Keratinocyte (primary cell): ENCODE data around the gene SOX2. TPM values are rescaled to one million over a fixed set of nuclear protein-coding genes. Genes with fewer than 3 reads are reported as not detected.

Experiments
- DNase-seq: peaks from one replicate; pipeline ENCODE4 v3.0.0-alpha.2; 2011; ENCODE audit warnings: low read depth, missing footprints, low spot score
- FAIRE-seq: peaks from 2 replicates; lab custom pipeline; 2011; peaks lifted over from hg19 to GRCh38; lab: Jason Lieb, UNC
- H2AFZ ChIP-seq: 2 replicates; pipeline ENCODE4 v1.6.0; 2012; ENCODE audit warnings: low read length, control low read depth, inconsistent platforms; ENCODE audit not compliant: control insufficient read depth
- H3K27ac ChIP-seq: 2 replicates; pipeline ENCODE4 v1.5.1; 2011; ENCODE audit warnings: low read length; ENCODE audit not compliant: control insufficient read depth, insufficient read depth
- H3K27me3 ChIP-seq: 3 replicates; pipeline ENCODE4 v1.6.0; 2011; ENCODE audit warnings: low read length; ENCODE audit not compliant: control insufficient read depth, insufficient read depth; ENCODE audit errors: extremely low read depth
- H3K36me3 ChIP-seq, 2 experiments: 2 replicates in 1 of 2; 3 replicates in 1 of 2; pipeline ENCODE4 v1.5.1; 2011; ENCODE audit warnings: low read length in 2 of 2, mild to moderate bottlenecking in 1 of 2; ENCODE audit not compliant: control insufficient read depth in 2 of 2, insufficient read depth in 2 of 2; ENCODE audit errors: extremely low read depth in 1 of 2
- H3K4me1 ChIP-seq: 3 replicates; pipeline ENCODE4 v1.5.1; 2011; ENCODE audit warnings: low read length; ENCODE audit not compliant: control insufficient read depth, insufficient read depth; ENCODE audit errors: extremely low read depth
- H3K4me2 ChIP-seq: 3 replicates; pipeline ENCODE4 v1.6.0; 2011; ENCODE audit warnings: low read depth, low read length; ENCODE audit not compliant: control insufficient read depth, insufficient read depth; ENCODE audit errors: extremely low read depth
- H3K4me3 ChIP-seq, 3 experiments: fragments of 200-600 bp in 1 of 3; sonication (generic) in 1 of 3; 2 replicates in 2 of 3; 3 replicates in 1 of 3; pipeline ENCODE4 v1.5.1; 2011 to 2016; ENCODE audit warnings: low read length in 3 of 3, mild to moderate bottlenecking in 3 of 3, control low read depth in 2 of 3, inconsistent platforms in 1 of 3, low read depth in 1 of 3, mixed read lengths in 1 of 3, mixed run types in 1 of 3, moderate library complexity in 1 of 3; ENCODE audit not compliant: control insufficient read depth in 2 of 3, insufficient read depth in 2 of 3; ENCODE audit errors: extremely low read depth in 1 of 3
- H3K79me2 ChIP-seq: 2 replicates; pipeline ENCODE4 v1.6.0; 2012; ENCODE audit warnings: low read length; ENCODE audit not compliant: control insufficient read depth, insufficient read depth
- H3K9ac ChIP-seq: 3 replicates; pipeline ENCODE4 v1.6.0; 2011; ENCODE audit warnings: low read length; ENCODE audit not compliant: control insufficient read depth, insufficient read depth; ENCODE audit errors: extremely low read depth
- H3K9me1 ChIP-seq: 3 replicates; pipeline ENCODE4 v1.6.0; 2011; ENCODE audit warnings: low read length; ENCODE audit not compliant: control insufficient read depth, insufficient read depth; ENCODE audit errors: extremely low read depth
- H3K9me3 ChIP-seq: 2 replicates; pipeline ENCODE4 v1.5.1; 2012; ENCODE audit warnings: low read depth, low read length; ENCODE audit not compliant: control insufficient read depth
- H4K20me1 ChIP-seq: 3 replicates; pipeline ENCODE4 v1.6.0; 2011; ENCODE audit warnings: low read length; ENCODE audit not compliant: control insufficient read depth, insufficient read depth; ENCODE audit errors: extremely low read depth
- CTCF ChIP-seq, 3 experiments: IDR thresholded peaks in 1 of 3; conservative IDR thresholded peaks in 1 of 3; optimal IDR thresholded peaks in 1 of 3; 2 replicates in 2 of 3; 3 replicates in 1 of 3; pipeline versions ENCODE3 to v1.5.1; 2011; ENCODE audit warnings: low read length in 3 of 3, mild to moderate bottlenecking in 3 of 3, moderate library complexity in 2 of 3, control low read depth in 1 of 3, inconsistent platforms in 1 of 3; ENCODE audit not compliant: insufficient read depth in 2 of 3; ENCODE audit errors: extremely low read depth in 1 of 3
- EZH2 ChIP-seq: IDR thresholded peaks from one replicate; pipeline ENCODE4 v1.6.1; 2012; ENCODE audit warnings: inconsistent platforms, mild to moderate bottlenecking, low read length, moderate library complexity
- dilution Hi-C: fragments of 300-500 bp; cut with MboI; formaldehyde crosslinking; loops from one replicate; pipeline ENCODE4 v1.7.0; 2020; ENCODE audit warnings: low sequenced_read_pairs; ENCODE audit not compliant: extremely low pct_ligation_motif_present
- polyA plus RNA-seq, 5 experiments: library from polyadenylated mRNA; depleted of rRNA in 3 of 5; stranded (reverse) in 3 of 5; stranded (forward) in 1 of 5; unstranded in 1 of 5; fragments of >200 nt; gene quantifications; 1 replicate in 1 of 5; 2 replicates in 3 of 5; 3 replicates in 1 of 5; pipeline versions ENCODE4 v1.2.1 to v1.2.3, GENCODE V29; 2011 to 2012; ENCODE audit warnings: missing spikeins in 2 of 5, low read depth in 1 of 5, low replicate concordance in 1 of 5

Gene SOX2
- polyA plus RNA-seq, 1 donor (not counting 4 experiments of a cell fraction or from before 2014, with no cell fraction given) = not detected

- Histone ChIP-seq H3K9me3 (peaks cover 2% of the 10 kb centered on the region), H3K27ac (no peak overlapping the region), H2AFZ (no peak overlapping the region), H3K27me3 (peaks cover 67% of the 10 kb centered on the region), H4K20me1 (peaks cover 3% of the 10 kb centered on the region), H3K4me2 (no peak overlapping the region), H3K4me1 (peaks cover 4% of the 10 kb centered on the region), H3K4me3 (no peak overlapping the region), H3K36me3 (no peaks in the 10 kb centered on the region), H3K79me2 (no peaks in the 10 kb centered on the region), H3K9me1 (no peaks in the 10 kb centered on the region), H3K9ac (no peak overlapping the region)
- dilution Hi-C loops = loop anchor here (25.0 kb wide), 1 partner anchor 508 kb away; no protein-coding TSS in a partner anchor
- TF ChIP-seq CTCF (optimal IDR thresholded peaks at IDR 0.05 in 1 of 3, IDR thresholded peaks at IDR 0.05 in 1 of 3, conservative IDR thresholded peaks at IDR 0.05 in 1 of 3; ENCODE audit: extremely low read depth in 1 of 3, insufficient read depth in 2 of 3, low read length in 3 of 3) (no peak), EZH2 (peak; percentile 10)
- FAIRE-seq = no peak
- DNase-seq = no peak
These were observed 17.7 kb downstream of the SOX2 start for GRCh38 chr3:181729341-181729869.

DNA sequence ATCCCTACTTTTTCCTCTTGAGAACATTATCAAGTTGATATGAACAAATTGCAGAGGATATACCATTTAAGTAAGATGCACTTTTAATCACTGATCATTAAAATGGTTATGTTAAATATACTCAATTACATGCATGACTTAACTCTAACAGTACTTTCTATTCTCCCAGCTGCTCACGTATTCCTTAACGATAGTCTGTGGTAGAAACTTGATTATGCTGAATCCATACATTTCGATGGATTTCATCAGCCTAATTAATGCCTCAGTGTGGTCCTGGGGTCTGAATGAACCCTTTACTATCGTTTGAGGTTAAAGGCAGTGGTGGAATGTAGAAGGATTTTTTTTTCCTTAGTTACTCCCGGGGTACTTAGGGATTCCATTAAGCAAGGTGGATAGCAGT lies 18.6 kb downstream of the SOX2 start:
- no peaks in the 10 kb centered on the region for H3K9me1 ChIP-seq
- dilution Hi-C loops = loop anchor here (25.0 kb wide), 1 partner anchor 507 kb away; no protein-coding TSS in a partner anchor
- H3K4me2 ChIP-seq = no peak overlapping the region
- H4K20me1 ChIP-seq = peaks cover 3% of the 10 kb centered on the region
- no peak overlapping the region for H3K4me3 ChIP-seq
- H3K9ac ChIP-seq = no peak overlapping the region
- H3K9me3 ChIP-seq = peaks cover 2% of the 10 kb centered on the region
- DNase-seq = no peak
- no peak overlapping the region for H2AFZ ChIP-seq
- peaks cover 58% of the 10 kb centered on the region for H3K27me3 ChIP-seq
- peaks cover 4% of the 10 kb centered on the region for H3K4me1 ChIP-seq
- no peak overlapping the region for H3K27ac ChIP-seq
- no peak for TF ChIP-seq EZH2
- no peak for TF ChIP-seq CTCF (optimal IDR thresholded peaks at IDR 0.05 in 1 of 3, IDR thresholded peaks at IDR 0.05 in 1 of 3, conservative IDR thresholded peaks at IDR 0.05 in 1 of 3; ENCODE audit: extremely low read depth in 1 of 3, insufficient read depth in 2 of 3, low read length in 3 of 3)
- no peaks in the 10 kb centered on the region for H3K79me2 ChIP-seq
- no peaks in the 10 kb centered on the region for H3K36me3 ChIP-seq
- FAIRE-seq = no peak
